HT-29 (cell line): ENCODE results near the gene TMEM131. TPM values are rescaled to one million over a fixed set of nuclear protein-coding genes. Genes with fewer than 3 reads are reported as not detected.
"Not testable (repeated sequence)": the region's sequence is repeated elsewhere in the genome, so short reads cannot be mapped to it uniquely, and the experiment has no call there.

ENCODE experiments used
- DNase-seq: peaks from one replicate; pipeline ENCODE4 v3.0.0-alpha.2; 2015; ENCODE audit warnings: low spot score
- small RNA-seq: library from RNA; depleted of rRNA; stranded (forward); fragments of <200 nt; gene quantifications from one replicate; pipeline ENCODE3, GENCODE V24; 2014
- total RNA-seq: library from RNA; depleted of rRNA; stranded (reverse); fragments of >200 nt; shearing (Covaris generic); gene quantifications from 2 replicates; pipeline ENCODE4 v1.2.3, GENCODE V29; 2014; rRNA removed

TMEM131 gene
- total RNA-seq, 1 experiment from 2014 or later, result 14.1 TPM

DNA sequence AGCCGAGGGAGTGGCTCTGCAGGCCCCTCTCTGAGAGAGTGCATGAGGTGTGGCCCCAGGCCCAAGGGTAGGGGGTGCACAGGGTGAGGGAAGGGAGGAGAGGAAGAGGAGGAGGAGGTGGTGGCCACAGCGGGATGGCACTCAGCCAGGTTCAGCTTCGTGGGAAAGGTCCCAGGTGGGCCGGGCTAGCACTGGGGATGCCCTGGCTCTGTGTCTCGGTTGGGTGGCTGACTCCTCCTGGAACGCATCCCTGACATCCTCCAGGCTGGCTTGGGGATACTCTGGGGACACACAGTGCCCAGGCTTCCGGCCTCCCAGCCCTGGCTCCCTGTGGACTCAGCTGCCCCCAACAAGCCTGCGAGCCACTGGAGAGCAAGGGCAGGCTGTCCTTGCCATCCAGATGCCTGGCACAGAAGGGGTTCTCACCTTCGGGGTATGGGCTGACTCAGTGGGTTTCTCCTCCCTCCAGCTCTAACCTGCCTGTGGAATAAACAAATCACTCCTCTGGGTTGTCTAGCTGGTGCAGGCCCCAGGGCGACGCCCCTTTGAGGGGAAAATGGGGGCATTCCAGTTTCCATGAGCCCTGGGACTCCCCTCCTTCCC is 283.0 kb downstream of the TMEM131 start:
- DNase-seq, result no peak

GRCh38 chr2:97712175-97712574 is 283.6 kb downstream of the TMEM131 start:
- DNase-seq, result not testable (repeated sequence)

- no peak for DNase-seq
Measured at GRCh38 chr2:97711394-97711711, 284.4 kb downstream of the TMEM131 start.

DNA sequence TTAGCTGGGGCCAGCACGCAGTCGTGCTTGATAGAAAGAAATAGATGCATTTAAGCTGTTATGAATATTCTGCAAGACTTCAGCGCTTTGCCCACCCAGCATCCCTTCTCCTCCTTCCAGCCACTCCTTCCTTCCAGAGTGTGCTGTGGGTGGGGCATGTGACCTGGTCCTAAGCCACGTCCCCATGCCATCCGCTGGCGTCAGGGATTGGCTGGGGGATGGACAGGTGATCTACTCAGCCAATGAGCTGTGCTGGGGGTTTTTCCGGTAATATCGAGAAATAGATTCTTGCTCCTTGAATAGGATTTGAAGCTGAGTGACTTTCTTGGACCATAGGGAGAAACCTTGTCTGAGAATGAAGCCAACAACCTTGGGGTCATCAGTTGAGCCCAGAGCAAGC is 287.1 kb downstream of the TMEM131 start:
- DNase-seq, result no peak

- DNase-seq, result no peak
Measured at GRCh38 chr2:97708048-97708380, 287.7 kb downstream of the TMEM131 start.

DNA sequence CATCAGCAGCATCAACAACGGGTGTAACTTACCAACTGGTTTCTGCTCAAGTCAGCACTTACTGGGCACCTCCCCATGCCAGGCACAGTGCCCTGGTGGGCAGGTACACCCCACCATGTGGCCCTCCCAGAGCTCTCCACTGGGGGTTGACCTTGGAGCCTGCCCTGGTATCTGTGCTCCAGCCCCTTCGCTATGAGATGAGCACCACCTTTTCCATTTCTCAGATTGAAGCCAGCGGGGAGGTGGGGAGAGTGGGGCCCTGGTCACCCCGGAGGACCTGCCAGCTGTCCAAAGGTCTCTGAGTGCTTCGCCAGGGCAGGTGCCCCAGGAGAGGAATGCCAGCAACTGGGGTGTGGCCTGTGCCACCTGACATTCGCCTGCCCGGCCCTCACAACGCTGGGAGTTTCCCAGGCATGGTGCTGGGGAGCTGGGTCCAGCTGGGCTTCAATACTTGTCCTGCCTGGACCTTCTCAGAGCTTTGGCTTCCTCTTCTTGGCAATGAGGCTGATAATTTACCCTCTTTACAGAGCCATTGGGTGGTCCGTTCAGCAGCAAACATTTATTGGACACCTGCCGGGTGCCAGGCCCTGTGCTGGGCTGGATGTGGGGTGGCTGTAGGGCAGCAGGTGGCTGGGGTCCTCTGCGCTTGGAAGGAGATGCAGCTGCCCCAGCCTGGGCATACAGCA is 288.2 kb downstream of the TMEM131 start:
- DNase-seq, result peak; percentile 31

GRCh38 chr2:97706708-97707345 is 288.9 kb downstream of the TMEM131 start:
- DNase-seq, result no peak

Small RNA genes within 50 kb of the gene (small RNA-seq; reads per million reads assigned to genes)
- not detected for gene HMGN1P36
- gene RNU7-96P, result not detected

Other genes with a start within 250 kb of the TMEM131 start
- not detected in 2 replicates for gene VWA3B, start 91.2 kb upstream of the TMEM131 start, total RNA-seq